HL-60 (cell line): Measurements from ENCODE around the gene TAF4.

Source experiments
- CTCF ChIP-seq: IDR thresholded peaks from one replicate; pipeline ENCODE4 v1.5.1; 2011; ENCODE audit warnings: low read length, control low read depth, inconsistent platforms; ENCODE audit not compliant: insufficient read depth
- GABPA ChIP-seq: IDR thresholded peaks from 2 replicates; pipeline ENCODE4 v1.6.1; 2012; ENCODE audit warnings: low read depth
- POLR2AphosphoS5 ChIP-seq: IDR thresholded peaks from 2 replicates; pipeline ENCODE4 v1.6.1; 2012; ENCODE audit warnings: low read depth
- REST ChIP-seq: IDR thresholded peaks from 2 replicates; pipeline ENCODE4 v1.6.1; 2012; ENCODE audit warnings: low read depth; ENCODE audit not compliant: insufficient replicate concordance
- SPI1 ChIP-seq: IDR thresholded peaks from 2 replicates; pipeline ENCODE4 v1.6.1; 2012; ENCODE audit warnings: low read depth, mild to moderate bottlenecking, borderline replicate concordance

- TF ChIP-seq SPI1 (no peak), CTCF (no peak), REST (no peak), POLR2AphosphoS5 (no peak), GABPA (no peak)
Observed at GRCh38 chr20:62031462-62032092, 34.1 kb downstream of the TAF4 start.
